EH (cell line): Measurements from ENCODE around the gene EZH2.

Source experiments
- DNase-seq: peaks from one replicate; pipeline ENCODE4 v3.0.0-alpha.2; 2015; ENCODE audit warnings: low read depth

EZH2 gene

GRCh38 chr7:148854983-148855382 lies 29.1 kb downstream of the EZH2 start:
- DNase-seq: no peak

- DNase-seq: peak; percentile 32
Observed at GRCh38 chr7:148852272-148852671, 31.8 kb downstream of the EZH2 start.

- no peak for DNase-seq
Observed at GRCh38 chr7:148850564-148850963, 33.5 kb downstream of the EZH2 start.

- no peak for DNase-seq
Observed at GRCh38 chr7:148849393-148850098, 34.5 kb downstream of the EZH2 start.

- no peak for DNase-seq
Observed at GRCh38 chr7:148847815-148848734, 36.0 kb downstream of the EZH2 start.

GRCh38 chr7:148838905-148839304 lies 45.2 kb downstream of the EZH2 start:
- DNase-seq: no peak

GRCh38 chr7:148835854-148836253 lies 48.2 kb downstream of the EZH2 start:
- no peak for DNase-seq

- no peak for DNase-seq
Observed at GRCh38 chr7:148834605-148835004, 49.5 kb downstream of the EZH2 start.

GRCh38 chr7:148831782-148832181 lies 52.3 kb downstream of the EZH2 start:
- no peak for DNase-seq

- no peak for DNase-seq
Observed at GRCh38 chr7:148830897-148831692, 53.0 kb downstream of the EZH2 start.

GRCh38 chr7:148828965-148829364 lies 55.1 kb downstream of the EZH2 start:
- DNase-seq: no peak

- DNase-seq: no peak
Observed at GRCh38 chr7:148825338-148825737, 58.8 kb downstream of the EZH2 start.

- DNase-seq: no peak
Observed at GRCh38 chr7:148824864-148825263, 59.2 kb downstream of the EZH2 start.

GRCh38 chr7:148821422-148821821 lies 62.7 kb downstream of the EZH2 start:
- no peak for DNase-seq

- DNase-seq: peak; percentile 69
Observed at GRCh38 chr7:148819697-148820360, 64.3 kb downstream of the EZH2 start.

GRCh38 chr7:148815612-148816011 lies 68.5 kb downstream of the EZH2 start:
- DNase-seq: no peak

GRCh38 chr7:148814922-148815559 lies 69.0 kb downstream of the EZH2 start:
- no peak for DNase-seq

GRCh38 chr7:148813890-148814289 lies 70.2 kb downstream of the EZH2 start:
- no peak for DNase-seq

GRCh38 chr7:148811892-148812291 lies 72.2 kb downstream of the EZH2 start:
- no peak for DNase-seq

- no peak for DNase-seq
Observed at GRCh38 chr7:148809856-148810255, 74.2 kb downstream of the EZH2 start.

- no peak for DNase-seq
Observed at GRCh38 chr7:148807436-148807835, 76.7 kb downstream of the EZH2 start.
